PC-3 (cell line): Measurements from ENCODE around the gene DZIP3.

Source experiments
- EZH2 ChIP-seq: fragments of 300-600 bp; sonication (generic); IDR thresholded peaks from one replicate; pipeline ENCODE4 v1.6.1; 2017; ENCODE audit warnings: antibody characterized with exemption, mild to moderate bottlenecking, low read length; ENCODE audit not compliant: unreplicated experiment
- EZH2phosphoT487 ChIP-seq: fragments of 300-600 bp; sonication (generic); IDR thresholded peaks from 2 replicates; pipeline ENCODE4 v1.6.1; 2018; ENCODE audit warnings: mild to moderate bottlenecking, antibody characterized with exemption, low read length, borderline replicate concordance
- TF ChIP-seq, protein P1 (sequence below): fragments of 300-600 bp; sonication (generic); conservative IDR thresholded peaks from 2 replicates; pipeline ENCODE4 v1.5.1; 2017; ENCODE audit warnings: antibody characterized with exemption, low read depth, mild to moderate bottlenecking, low read length

DNA sequence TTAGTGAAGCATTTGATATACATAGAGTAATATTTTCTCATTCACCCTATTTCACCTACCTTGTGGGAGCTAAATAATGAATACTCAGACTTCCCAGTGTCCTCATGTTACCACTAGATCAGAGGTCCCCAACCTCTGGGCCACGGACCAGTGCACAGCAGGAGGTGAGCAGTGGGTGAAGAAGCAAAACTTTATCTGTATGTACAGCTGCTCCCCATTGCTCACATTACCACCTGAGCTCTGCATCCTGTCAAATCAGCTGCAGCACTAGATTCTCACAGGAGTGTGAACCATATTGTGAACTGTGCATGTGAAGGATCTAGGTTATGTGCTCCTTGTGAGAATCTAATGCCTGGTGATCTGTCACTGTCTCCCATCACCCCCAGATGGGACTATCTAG lies 88.3 kb downstream of the DZIP3 start:
- TF ChIP-seq, protein P1, sequence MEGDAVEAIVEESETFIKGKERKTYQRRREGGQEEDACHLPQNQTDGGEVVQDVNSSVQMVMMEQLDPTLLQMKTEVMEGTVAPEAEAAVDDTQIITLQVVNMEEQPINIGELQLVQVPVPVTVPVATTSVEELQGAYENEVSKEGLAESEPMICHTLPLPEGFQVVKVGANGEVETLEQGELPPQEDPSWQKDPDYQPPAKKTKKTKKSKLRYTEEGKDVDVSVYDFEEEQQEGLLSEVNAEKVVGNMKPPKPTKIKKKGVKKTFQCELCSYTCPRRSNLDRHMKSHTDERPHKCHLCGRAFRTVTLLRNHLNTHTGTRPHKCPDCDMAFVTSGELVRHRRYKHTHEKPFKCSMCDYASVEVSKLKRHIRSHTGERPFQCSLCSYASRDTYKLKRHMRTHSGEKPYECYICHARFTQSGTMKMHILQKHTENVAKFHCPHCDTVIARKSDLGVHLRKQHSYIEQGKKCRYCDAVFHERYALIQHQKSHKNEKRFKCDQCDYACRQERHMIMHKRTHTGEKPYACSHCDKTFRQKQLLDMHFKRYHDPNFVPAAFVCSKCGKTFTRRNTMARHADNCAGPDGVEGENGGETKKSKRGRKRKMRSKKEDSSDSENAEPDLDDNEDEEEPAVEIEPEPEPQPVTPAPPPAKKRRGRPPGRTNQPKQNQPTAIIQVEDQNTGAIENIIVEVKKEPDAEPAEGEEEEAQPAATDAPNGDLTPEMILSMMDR: no peak
- TF ChIP-seq EZH2 (no peak), EZH2phosphoT487 (no peak)
